HEK293 (cell line): ENCODE measurements around the gene PCYT1A.

Experiments used
- CTCF ChIA-PET: fragments of 350-600 bp; formaldehyde crosslinking; extraction: SDS; loops from one replicate; lab custom pipeline; 2021; ENCODE audit warnings: antibody characterized with exemption; lab: Yijun Ruan, JAX
- POLR2A ChIA-PET: fragments of 300-600 bp; formaldehyde crosslinking; extraction: SDS; loops from one replicate; lab custom pipeline; 2020; ENCODE audit warnings: antibody characterized with exemption, inconsistent platforms; lab: Yijun Ruan, JAX
- H3K27ac ChIP-seq: fragments of 200-500 bp; sonication (Bioruptor generic); 2 replicates; pipeline ENCODE4 v1.5.1; 2014; ENCODE audit warnings: low read depth, low read length, control low read depth, inconsistent platforms; ENCODE audit errors: extremely low read depth
- H3K36me3 ChIP-seq, 2 experiments: fragments of 200-500 bp in 1 of 2; sonication (Bioruptor generic) in 1 of 2; 1 replicate in 1 of 2; 2 replicates in 1 of 2; pipeline ENCODE4 v1.5.1; 2014 to 2017; ENCODE audit warnings: inconsistent platforms in 2 of 2, low read length in 2 of 2; ENCODE audit not compliant: control insufficient read depth in 2 of 2, insufficient read depth in 1 of 2
- H3K4me1 ChIP-seq: fragments of 200-500 bp; sonication (Bioruptor generic); 2 replicates; pipeline ENCODE4 v1.5.1; 2014; ENCODE audit warnings: mild to moderate bottlenecking, low read length, inconsistent platforms; ENCODE audit not compliant: control insufficient read depth, insufficient read depth
- H3K4me3 ChIP-seq: 2 replicates; pipeline ENCODE4 v1.5.1; 2011; ENCODE audit warnings: low read depth, mild to moderate bottlenecking, control low read depth, low read length, moderate library complexity
- H3K9me3 ChIP-seq: fragments of 200-500 bp; sonication (Bioruptor generic); 2 replicates; pipeline ENCODE4 v1.5.1; 2014; ENCODE audit warnings: low read depth, low read length, inconsistent platforms; ENCODE audit not compliant: control insufficient read depth, insufficient read depth
- HOXC10 ChIP-seq: sonication (generic); formaldehyde crosslinking; IDR thresholded peaks from 2 replicates; pipeline ENCODE4 v1.8.1; 2023; ENCODE audit warnings: mild to moderate bottlenecking, missing genetic modification reagents
- SCRT1 ChIP-seq: fragments of 450-650 bp; formaldehyde crosslinking; IDR thresholded peaks from 2 replicates; pipeline ENCODE4 v1.5.1; 2016; ENCODE audit warnings: missing biosample characterization, missing genetic modification characterization, borderline replicate concordance
- ZBTB20 ChIP-seq: fragments of 450-650 bp; formaldehyde crosslinking; IDR thresholded peaks from 2 replicates; pipeline ENCODE4 v1.5.1; 2016; ENCODE audit warnings: missing biosample characterization, missing genetic modification characterization
- ZFHX2 ChIP-seq: fragments of 450-650 bp; formaldehyde crosslinking; conservative IDR thresholded peaks from 2 replicates; pipeline ENCODE4 v1.5.1; 2016; ENCODE audit warnings: missing biosample characterization, missing genetic modification characterization
- ZNF114 ChIP-seq: fragments of 450-650 bp; formaldehyde crosslinking; IDR thresholded peaks from 2 replicates; pipeline ENCODE4 v1.5.0; 2017; ENCODE audit warnings: missing biosample characterization, missing genetic modification characterization
- ZNF133 ChIP-seq: fragments of 450-650 bp; formaldehyde crosslinking; IDR thresholded peaks from 2 replicates; pipeline ENCODE4 v1.5.1; 2016; ENCODE audit warnings: missing biosample characterization, missing genetic modification characterization
- ZNF138 ChIP-seq: fragments of 450-650 bp; formaldehyde crosslinking; IDR thresholded peaks from 2 replicates; pipeline ENCODE4 v1.5.1; 2016; ENCODE audit warnings: missing biosample characterization, missing genetic modification characterization, borderline replicate concordance
- ZNF2 ChIP-seq: fragments of 450-650 bp; formaldehyde crosslinking; IDR thresholded peaks from 2 replicates; pipeline ENCODE4 v1.5.1; 2016; ENCODE audit warnings: missing biosample characterization, missing genetic modification characterization
- ZNF223 ChIP-seq: fragments of 450-650 bp; formaldehyde crosslinking; IDR thresholded peaks from 2 replicates; pipeline ENCODE4 v1.5.1; 2016; ENCODE audit warnings: missing biosample characterization, missing genetic modification characterization
- ZNF24 ChIP-seq: fragments of 450-650 bp; formaldehyde crosslinking; IDR thresholded peaks from 2 replicates; pipeline ENCODE4 v1.5.1; 2016; ENCODE audit warnings: missing biosample characterization, missing genetic modification characterization
- ZNF48 ChIP-seq: fragments of 450-650 bp; formaldehyde crosslinking; IDR thresholded peaks from 2 replicates; pipeline ENCODE4 v1.5.1; 2016; ENCODE audit warnings: missing biosample characterization, missing genetic modification characterization
- ZNF785 ChIP-seq: fragments of 450-650 bp; formaldehyde crosslinking; IDR thresholded peaks from 2 replicates; pipeline ENCODE4 v1.5.1; 2016; ENCODE audit warnings: missing biosample characterization, missing genetic modification characterization
- ZNF792 ChIP-seq: fragments of 450-650 bp; formaldehyde crosslinking; IDR thresholded peaks from 2 replicates; pipeline ENCODE4 v1.5.1; 2016; ENCODE audit warnings: missing biosample characterization, missing genetic modification characterization
- ZXDB ChIP-seq: fragments of 450-650 bp; formaldehyde crosslinking; IDR thresholded peaks from 2 replicates; pipeline ENCODE4 v1.5.1; 2016; ENCODE audit warnings: missing biosample characterization, missing genetic modification characterization
- TF ChIP-seq, protein P1 (sequence below): fragments of 450-650 bp; formaldehyde crosslinking; IDR thresholded peaks from 2 replicates; pipeline ENCODE4 v1.5.1; 2016; ENCODE audit warnings: missing biosample characterization, missing genetic modification characterization
- TF ChIP-seq, protein P2 (sequence below): fragments of 450-650 bp; formaldehyde crosslinking; conservative IDR thresholded peaks from 2 replicates; pipeline ENCODE4 v1.5.1; 2016; ENCODE audit warnings: low read depth, missing biosample characterization, missing genetic modification characterization
- TF ChIP-seq, protein P3 (sequence below): fragments of 450-650 bp; formaldehyde crosslinking; IDR thresholded peaks from 2 replicates; pipeline ENCODE4 v1.5.1; 2016; ENCODE audit warnings: missing biosample characterization, missing genetic modification characterization
- TF ChIP-seq, protein P4 (sequence below): fragments of 450-650 bp; formaldehyde crosslinking; conservative IDR thresholded peaks from 2 replicates; pipeline ENCODE4 v1.5.1; 2016; ENCODE audit warnings: low read depth, missing biosample characterization, missing genetic modification characterization

Gene PCYT1A

DNA sequence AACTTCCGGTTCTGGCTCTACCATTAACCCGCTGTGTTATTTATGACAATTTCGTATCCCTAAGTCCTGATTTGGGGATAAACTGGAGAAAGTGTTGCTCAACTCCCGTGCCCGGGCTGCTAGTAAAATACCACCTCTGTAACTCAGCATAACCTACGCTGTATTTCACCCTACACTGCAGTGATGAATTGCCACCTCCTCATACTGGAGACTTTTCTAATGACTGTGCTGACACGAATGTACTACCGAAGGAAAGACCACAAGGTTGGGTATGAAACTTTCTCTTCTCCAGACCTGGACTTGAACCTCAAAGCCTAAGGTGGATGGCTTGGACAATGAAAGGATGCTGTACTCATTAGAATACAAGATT is 54.7 kb downstream of the PCYT1A start:
- CTCF ChIA-PET, result no interaction called here
- no peak overlapping the region for H3K27ac ChIP-seq
- peaks cover 0 to 17% of the 10 kb centered on the region in 2 experiments; a peak in 1 of 3 replicates for H3K36me3 ChIP-seq
- POLR2A ChIA-PET, result no interaction called here
- no peak overlapping the region for H3K4me3 ChIP-seq
- H3K4me1 ChIP-seq, result no peaks in the 10 kb centered on the region
- H3K9me3 ChIP-seq, result no peaks in the 10 kb centered on the region
- TF ChIP-seq ZNF223 (tag by site-specific recombination), result no peak
- TF ChIP-seq SCRT1 (tag by site-specific recombination), result no peak
- no peak for TF ChIP-seq HOXC10
- no peak for TF ChIP-seq ZNF48 (tag by site-specific recombination)
- TF ChIP-seq ZNF792 (tag by site-specific recombination), result no peak
- TF ChIP-seq, protein P1, sequence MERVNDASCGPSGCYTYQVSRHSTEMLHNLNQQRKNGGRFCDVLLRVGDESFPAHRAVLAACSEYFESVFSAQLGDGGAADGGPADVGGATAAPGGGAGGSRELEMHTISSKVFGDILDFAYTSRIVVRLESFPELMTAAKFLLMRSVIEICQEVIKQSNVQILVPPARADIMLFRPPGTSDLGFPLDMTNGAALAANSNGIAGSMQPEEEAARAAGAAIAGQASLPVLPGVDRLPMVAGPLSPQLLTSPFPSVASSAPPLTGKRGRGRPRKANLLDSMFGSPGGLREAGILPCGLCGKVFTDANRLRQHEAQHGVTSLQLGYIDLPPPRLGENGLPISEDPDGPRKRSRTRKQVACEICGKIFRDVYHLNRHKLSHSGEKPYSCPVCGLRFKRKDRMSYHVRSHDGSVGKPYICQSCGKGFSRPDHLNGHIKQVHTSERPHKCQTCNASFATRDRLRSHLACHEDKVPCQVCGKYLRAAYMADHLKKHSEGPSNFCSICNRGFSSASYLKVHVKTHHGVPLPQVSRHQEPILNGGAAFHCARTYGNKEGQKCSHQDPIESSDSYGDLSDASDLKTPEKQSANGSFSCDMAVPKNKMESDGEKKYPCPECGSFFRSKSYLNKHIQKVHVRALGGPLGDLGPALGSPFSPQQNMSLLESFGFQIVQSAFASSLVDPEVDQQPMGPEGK (tag by site-specific recombination), result no peak
- TF ChIP-seq ZNF133 (tag by site-specific recombination), result no peak
- TF ChIP-seq ZNF114 (tag by site-specific recombination), result no peak
- no peak for TF ChIP-seq ZXDB (tag by site-specific recombination)
- TF ChIP-seq ZNF138 (tag by site-specific recombination), result no peak
- TF ChIP-seq ZNF2, result no peak
- TF ChIP-seq, protein P2, sequence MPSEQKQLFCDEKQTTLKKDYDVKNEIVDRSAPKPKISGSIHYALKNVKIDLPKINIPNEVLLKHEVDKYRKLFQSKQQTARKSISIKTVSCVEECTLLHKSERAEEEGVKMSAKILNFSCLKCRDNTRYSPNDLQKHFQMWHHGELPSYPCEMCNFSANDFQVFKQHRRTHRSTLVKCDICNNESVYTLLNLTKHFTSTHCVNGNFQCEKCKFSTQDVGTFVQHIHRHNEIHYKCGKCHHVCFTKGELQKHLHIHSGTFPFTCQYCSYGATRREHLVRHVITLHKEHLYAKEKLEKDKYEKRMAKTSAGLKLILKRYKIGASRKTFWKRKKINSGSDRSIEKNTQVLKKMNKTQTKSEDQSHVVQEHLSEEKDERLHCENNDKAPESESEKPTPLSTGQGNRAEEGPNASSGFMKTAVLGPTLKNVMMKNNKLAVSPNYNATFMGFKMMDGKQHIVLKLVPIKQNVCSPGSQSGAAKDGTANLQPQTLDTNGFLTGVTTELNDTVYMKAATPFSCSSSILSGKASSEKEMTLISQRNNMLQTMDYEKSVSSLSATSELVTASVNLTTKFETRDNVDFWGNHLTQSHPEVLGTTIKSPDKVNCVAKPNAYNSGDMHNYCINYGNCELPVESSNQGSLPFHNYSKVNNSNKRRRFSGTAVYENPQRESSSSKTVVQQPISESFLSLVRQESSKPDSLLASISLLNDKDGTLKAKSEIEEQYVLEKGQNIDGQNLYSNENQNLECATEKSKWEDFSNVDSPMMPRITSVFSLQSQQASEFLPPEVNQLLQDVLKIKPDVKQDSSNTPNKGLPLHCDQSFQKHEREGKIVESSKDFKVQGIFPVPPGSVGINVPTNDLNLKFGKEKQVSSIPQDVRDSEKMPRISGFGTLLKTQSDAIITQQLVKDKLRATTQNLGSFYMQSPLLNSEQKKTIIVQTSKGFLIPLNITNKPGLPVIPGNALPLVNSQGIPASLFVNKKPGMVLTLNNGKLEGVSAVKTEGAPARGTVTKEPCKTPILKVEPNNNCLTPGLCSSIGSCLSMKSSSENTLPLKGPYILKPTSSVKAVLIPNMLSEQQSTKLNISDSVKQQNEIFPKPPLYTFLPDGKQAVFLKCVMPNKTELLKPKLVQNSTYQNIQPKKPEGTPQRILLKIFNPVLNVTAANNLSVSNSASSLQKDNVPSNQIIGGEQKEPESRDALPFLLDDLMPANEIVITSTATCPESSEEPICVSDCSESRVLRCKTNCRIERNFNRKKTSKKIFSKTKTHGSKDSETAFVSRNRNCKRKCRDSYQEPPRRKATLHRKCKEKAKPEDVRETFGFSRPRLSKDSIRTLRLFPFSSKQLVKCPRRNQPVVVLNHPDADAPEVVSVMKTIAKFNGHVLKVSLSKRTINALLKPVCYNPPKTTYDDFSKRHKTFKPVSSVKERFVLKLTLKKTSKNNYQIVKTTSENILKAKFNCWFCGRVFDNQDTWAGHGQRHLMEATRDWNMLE (tag by site-specific recombination), result no peak
- TF ChIP-seq, protein P3, sequence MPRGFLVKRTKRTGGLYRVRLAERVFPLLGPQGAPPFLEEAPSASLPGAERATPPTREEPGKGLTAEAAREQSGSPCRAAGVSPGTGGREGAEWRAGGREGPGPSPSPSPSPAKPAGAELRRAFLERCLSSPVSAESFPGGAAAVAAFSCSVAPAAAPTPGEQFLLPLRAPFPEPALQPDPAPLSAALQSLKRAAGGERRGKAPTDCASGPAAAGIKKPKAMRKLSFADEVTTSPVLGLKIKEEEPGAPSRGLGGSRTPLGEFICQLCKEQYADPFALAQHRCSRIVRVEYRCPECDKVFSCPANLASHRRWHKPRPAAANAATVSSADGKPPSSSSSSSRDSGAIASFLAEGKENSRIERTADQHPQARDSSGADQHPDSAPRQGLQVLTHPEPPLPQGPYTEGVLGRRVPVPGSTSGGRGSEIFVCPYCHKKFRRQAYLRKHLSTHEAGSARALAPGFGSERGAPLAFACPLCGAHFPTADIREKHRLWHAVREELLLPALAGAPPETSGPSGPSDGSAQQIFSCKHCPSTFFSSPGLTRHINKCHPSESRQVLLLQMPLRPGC, result no peak
- TF ChIP-seq ZNF24 (tag by site-specific recombination), result no peak
- no peak for TF ChIP-seq ZBTB20 (tag by site-specific recombination)
- TF ChIP-seq, protein P4, sequence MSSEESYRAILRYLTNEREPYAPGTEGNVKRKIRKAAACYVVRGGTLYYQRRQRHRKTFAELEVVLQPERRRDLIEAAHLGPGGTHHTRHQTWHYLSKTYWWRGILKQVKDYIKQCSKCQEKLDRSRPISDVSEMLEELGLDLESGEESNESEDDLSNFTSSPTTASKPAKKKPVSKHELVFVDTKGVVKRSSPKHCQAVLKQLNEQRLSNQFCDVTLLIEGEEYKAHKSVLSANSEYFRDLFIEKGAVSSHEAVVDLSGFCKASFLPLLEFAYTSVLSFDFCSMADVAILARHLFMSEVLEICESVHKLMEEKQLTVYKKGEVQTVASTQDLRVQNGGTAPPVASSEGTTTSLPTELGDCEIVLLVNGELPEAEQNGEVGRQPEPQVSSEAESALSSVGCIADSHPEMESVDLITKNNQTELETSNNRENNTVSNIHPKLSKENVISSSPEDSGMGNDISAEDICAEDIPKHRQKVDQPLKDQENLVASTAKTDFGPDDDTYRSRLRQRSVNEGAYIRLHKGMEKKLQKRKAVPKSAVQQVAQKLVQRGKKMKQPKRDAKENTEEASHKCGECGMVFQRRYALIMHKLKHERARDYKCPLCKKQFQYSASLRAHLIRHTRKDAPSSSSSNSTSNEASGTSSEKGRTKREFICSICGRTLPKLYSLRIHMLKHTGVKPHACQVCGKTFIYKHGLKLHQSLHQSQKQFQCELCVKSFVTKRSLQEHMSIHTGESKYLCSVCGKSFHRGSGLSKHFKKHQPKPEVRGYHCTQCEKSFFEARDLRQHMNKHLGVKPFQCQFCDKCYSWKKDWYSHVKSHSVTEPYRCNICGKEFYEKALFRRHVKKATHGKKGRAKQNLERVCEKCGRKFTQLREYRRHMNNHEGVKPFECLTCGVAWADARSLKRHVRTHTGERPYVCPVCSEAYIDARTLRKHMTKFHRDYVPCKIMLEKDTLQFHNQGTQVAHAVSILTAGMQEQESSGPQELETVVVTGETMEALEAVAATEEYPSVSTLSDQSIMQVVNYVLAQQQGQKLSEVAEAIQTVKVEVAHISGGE, result no peak
- TF ChIP-seq ZFHX2, result no peak
- TF ChIP-seq ZNF785 (tag by site-specific recombination), result no peak
